GM19372 (cell line): Measurements from ENCODE around the gene ACTL9.
"Not testable (repeated sequence)": the region's sequence is repeated elsewhere in the genome, so short reads cannot be mapped to it uniquely, and the experiment has no call there.

Experiments used
- ATAC-seq: cut with Tn5 transposase; IDR thresholded peaks from one replicate; pipeline ENCODE4 v1.9.1; 2021; ENCODE audit warnings: mild to moderate bottlenecking, low read depth, moderate library complexity; ENCODE audit not compliant: unreplicated experiment

ACTL9 gene

GRCh38 chr19:8698433-8699063, at the start of gene ACTL9:
TSS of gene ACTL9 (minus strand) at chr19:8698795. CDS start at chr19:8698701, 94 bp downstream.
- no peak for ATAC-seq

DNA sequence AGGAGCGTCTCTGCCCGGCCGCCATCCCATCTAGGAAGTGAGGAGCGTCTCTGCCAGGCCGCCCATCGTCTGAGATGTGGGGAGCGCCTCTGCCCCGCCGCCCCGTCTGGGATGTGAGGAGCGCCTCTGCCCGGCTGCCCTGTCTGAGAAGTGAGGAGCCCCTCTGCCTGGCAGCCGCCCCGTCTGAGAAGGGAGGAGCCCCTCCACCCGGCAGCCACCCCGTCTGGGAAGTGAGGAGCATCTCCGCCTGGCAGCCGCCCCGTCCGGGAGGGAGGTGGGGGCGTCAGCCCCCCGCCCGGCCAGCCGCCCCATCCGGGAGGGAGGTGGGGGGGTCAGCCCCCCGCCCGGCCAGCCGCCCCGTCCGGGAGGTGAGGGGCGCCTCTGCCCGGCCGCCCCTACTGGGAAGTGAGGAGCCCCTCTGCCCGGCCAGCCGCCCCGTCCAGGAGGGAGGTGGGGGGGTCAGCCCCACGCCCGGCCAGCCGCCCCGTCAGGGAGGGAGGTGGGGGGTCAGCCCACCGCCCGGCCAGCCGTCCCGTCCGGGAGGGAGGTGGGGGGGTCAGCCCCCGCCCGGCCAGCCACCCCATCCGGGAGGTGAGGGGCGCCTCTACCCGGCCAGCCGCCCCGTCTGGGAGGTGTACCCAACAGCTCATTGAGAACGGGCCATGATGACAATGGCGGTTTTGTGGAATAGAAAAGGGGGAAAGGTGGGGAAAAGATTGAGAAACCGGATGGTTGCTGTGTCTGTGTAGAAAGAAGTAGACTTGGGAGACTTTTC, 40.9 kb upstream of the ACTL9 start:
- ATAC-seq, result not testable (repeated sequence)

DNA sequence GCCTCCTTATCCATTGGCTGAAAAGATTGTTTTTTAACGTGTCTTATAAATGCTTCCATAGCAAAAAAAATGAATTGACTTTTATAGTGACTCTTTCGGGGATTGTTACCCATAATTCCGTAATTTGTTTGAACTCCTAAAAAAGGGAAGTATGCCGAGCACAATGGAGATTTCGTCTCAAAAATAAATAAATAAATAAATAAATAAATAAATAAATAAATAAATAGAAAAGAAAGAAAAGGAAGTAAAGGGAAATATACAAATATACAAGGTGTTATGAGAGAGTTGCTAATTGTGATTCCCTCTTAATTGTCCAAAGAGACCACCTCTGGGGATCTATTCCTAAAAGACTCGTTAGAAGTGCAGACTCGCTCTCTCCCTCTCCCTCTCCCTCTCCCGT, 39.8 kb upstream of the ACTL9 start:
- ATAC-seq, result no peak

GRCh38 chr19:8731428-8732169, 33.0 kb upstream of the ACTL9 start:
- ATAC-seq, result no peak

DNA sequence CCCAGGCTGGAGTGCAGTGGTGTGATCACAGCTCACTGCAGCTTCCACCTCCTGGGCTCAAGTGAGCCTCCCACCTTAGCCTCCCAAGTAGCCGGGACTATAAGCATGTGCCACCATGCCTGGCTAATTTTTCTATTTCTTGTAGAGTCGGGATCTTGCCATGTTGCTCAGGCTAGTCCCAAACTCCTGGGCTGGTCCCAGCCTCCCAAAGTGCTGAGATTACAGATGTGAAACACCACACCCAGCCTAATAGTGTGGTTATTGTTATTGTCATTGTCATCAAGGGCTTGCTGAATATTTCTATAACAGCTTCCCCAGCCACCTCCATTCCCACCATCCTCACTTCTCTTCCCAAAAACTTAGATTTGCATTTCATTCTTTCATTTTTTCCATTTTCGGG, 25.7 kb upstream of the ACTL9 start:
- ATAC-seq, result no peak

DNA sequence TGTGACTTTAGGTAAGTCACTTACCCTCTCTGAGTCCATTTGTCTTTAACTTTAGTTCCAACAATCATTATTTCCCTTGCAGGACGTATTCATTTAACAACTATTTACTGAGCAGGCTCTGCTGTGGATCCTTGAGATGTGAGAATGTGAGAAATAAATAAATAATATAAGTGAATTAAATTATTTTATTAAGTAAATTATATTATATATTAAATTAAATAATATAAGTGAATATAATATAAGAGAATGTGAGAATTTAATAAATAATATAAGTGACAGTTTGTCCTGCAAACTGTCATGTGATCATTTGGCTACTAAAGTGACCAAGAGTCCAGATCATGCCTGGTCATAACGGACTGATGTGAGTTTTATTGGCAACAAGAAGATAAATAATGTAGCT, 23.4 kb upstream of the ACTL9 start:
- no peak for ATAC-seq

- ATAC-seq, result no peak
Measured at GRCh38 chr19:8721334-8721733, 22.7 kb upstream of the ACTL9 start, which contains the start of gene OR2Z1. TSS of gene OR2Z1 (plus strand) at chr19:8721634. CDS start at chr19:8731029, 9,395 bp downstream.

GRCh38 chr19:8710337-8710736, 11.7 kb upstream of the ACTL9 start:
- ATAC-seq, result not testable (repeated sequence)

DNA sequence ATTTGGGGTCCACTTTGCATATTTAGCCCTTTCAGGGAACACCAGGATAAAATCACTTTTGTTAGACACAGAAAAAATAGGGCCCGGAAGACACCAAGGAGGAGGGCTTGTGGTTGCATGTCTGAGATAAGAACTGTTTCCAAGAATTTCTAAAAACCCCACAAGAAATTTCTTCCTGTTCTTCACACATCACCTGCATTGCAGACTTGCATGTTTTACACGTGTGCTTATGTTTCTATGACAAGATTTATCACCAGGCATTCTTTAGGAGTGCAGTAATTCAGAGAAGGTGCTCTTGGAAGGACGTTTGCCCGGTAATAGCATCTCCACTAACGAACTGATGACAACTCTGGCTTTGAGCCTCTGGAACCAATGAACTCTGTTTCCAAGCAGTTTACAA, 7.1 kb upstream of the ACTL9 start:
- ATAC-seq, result no peak

DNA sequence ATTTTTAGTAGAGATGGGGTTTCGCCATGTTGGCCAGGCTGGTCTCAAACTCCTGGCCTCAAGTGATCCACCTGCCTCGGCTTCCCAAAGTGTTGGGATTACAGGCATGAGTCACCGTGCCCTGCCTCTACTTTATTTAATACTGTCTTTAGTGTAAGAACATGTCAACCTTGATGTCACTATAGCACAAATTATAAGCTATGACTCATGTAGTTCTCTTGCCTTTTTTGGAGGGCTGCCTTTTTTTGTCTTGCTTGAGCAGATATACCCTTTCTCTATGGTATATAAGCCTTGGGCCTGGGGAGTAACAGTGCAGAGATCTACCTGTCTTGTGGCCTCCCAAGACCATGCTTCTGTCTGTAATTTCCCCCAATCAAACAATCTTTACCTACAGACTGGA, 6.7 kb upstream of the ACTL9 start:
- not testable (repeated sequence) for ATAC-seq

DNA sequence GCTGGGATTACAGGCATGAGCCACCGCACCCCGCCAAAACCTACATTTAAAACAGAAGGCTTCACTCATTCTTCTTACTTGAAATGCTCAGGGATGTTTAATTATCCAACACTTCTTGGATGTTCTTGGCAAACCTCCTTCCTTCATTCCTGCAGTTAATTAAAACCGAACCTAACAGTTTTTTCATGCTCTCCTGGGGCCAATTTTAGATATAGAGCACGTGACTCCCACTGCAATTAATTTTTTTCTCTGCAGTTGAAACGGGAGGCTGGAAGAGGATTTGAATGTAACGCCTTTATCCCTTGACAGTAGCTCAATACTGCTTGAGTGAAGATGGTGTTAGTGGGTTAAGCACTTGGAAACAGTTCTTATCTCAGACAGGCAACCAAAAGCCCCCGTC, 4.6 kb upstream of the ACTL9 start:
- ATAC-seq, result no peak

GRCh38 chr19:8702350-8702749, 3.8 kb upstream of the ACTL9 start:
- no peak for ATAC-seq

DNA sequence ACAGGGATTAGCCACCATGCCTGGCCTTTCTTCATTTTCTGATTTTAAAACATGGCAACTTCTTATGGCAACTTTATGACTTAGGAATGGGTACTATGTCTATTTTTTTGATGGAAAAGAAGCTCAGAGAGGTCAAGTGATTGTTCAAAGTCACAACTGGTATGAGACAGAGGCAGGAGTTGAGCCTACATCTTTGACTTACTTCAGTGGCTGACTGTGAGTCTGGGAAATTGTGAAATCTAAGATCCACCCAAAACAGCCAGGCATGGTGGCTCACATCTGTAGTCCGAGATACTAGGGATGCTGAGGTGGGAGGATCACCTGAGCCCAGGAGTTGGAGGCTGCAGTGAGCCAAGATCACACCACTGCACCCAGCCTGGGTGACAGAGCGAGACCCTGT, 2.4 kb upstream of the ACTL9 start:
- ATAC-seq, result no peak

- no peak for ATAC-seq
Measured at GRCh38 chr19:8699908-8700307, 1.3 kb upstream of the ACTL9 start.

DNA sequence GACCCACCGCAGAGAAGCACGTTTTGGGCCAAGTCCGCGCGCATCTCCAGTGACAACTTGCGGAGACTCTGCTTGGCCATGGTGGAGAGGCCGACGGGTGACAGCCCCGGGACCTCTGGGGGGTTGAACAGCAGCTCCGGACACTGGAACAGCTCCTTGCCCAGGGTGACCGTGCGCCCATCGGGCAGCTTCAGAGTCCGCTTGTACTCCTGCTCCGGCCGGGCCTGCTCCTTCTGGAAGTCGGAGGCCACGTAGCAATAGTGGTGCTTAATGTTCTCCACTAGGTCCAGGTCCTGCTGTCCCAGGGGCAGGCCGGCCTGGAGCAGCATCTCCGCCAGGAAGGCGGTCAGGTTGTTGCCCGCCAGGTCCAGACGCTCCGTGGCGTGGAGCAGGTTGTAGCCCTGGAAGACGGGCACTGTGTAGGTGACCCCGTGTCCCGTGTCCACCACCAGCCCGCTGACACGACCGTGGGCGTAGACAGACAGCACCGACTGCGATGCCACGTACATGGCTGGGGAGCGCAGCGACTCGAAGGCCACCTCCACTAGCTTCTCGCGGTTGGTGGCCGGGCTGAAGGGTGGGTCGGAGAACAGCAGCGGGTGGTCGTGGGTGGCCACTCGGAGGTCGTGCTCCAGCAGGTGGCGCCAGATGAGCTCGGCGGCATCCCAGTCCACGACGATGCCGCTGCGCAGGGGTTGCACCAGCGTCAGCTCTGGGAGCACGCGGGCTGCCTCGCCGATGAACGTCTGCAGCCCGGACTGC, 743 bp downstream of the ACTL9 start:
- ATAC-seq, result no peak

DNA sequence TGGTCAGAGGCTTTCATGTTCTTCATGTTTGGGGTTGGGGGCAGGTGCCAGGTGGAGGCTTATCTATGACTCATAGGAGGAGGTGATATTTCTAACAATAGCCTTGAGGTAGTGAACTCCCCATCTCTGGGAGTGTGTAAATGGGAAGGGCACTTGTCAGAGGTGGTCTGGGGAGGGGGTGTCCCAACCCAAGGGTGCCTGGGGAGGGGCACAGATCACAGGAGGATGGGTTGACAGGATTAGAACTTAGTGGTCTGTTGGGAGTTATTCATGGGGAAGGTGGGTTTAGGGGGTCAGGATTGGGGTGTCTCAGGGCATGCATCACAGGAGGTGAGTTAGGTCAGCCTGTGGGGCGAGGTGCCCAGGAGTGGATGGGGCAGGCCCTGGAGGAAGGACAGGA, 1.6 kb downstream of the ACTL9 start:
- ATAC-seq, result no peak

DNA sequence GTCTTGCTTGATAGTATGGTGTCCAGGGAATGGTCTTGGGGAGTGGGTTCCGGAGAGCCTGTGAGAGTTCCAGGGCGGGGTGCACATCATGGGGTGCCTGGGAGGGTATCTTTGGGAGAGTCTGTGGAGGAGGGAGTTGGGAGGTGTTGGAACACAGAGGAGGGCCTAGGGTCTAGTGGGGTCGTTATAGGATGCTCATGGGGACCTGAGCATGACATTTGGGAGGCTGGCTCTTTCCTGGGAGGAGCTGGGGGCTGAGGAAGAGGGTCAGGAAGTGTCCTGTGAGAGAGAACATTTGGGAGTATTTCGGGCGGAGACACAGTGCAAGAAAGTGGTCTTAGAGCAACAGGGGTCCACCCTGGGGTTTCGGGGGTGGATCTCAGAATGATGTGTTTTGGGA, 2.7 kb downstream of the ACTL9 start:
- ATAC-seq, result no peak

DNA sequence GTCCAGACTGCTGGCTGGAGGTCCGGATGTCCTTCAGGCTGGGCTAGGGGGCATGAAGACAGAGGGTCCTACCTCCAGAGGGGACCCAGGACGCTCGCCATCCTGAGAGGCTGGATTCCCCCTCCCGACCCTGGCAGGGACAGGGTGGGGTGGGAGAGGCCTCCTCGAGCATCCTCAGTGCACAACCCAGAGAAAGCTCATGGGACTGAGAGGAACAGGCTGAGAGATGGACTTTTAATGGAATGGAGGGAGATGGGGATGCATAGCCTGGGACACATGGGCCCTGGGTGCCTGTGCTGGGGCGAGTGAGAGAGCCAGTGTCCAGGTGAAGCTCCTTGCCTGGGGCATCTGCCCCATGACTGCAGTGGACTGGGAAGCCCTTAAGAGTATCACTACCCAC, 3.1 kb downstream of the ACTL9 start:
- ATAC-seq, result no peak

GRCh38 chr19:8690753-8691539, 7.6 kb downstream of the ACTL9 start:
- no peak for ATAC-seq

GRCh38 chr19:8688930-8689329, 9.7 kb downstream of the ACTL9 start:
- no peak for ATAC-seq
